ENCODE measurements around the gene SLC5A7.

DNA sequence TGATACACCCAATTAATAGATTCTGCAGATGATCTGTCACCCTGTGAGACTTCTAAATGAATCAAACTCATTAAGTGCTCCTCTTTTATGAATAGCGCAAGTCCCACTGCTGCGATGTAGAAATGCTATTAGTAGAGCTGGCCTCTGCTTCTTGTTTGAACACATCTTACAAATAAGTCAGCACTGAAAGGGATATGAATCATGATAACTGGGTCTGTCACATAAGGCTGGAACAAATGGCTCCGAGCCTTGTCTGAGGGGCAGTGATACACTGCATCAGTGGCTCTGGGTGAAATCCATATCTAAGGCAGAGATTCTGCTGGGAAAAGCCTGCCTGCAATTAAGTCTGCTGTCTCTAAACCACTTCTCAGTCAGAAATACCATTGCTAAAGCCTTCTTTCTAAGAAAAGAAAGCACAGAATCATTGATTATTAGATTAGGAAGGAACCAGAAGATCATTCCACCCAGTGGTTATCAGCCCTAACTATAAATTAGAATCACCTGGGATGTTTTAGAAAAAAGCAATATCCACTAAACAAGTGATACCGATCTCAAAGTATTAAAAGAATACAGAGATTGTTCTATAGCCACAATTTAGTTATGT lies 75.2 kb downstream of the SLC5A7 start:
- TF ChIP-seq, protein P1, sequence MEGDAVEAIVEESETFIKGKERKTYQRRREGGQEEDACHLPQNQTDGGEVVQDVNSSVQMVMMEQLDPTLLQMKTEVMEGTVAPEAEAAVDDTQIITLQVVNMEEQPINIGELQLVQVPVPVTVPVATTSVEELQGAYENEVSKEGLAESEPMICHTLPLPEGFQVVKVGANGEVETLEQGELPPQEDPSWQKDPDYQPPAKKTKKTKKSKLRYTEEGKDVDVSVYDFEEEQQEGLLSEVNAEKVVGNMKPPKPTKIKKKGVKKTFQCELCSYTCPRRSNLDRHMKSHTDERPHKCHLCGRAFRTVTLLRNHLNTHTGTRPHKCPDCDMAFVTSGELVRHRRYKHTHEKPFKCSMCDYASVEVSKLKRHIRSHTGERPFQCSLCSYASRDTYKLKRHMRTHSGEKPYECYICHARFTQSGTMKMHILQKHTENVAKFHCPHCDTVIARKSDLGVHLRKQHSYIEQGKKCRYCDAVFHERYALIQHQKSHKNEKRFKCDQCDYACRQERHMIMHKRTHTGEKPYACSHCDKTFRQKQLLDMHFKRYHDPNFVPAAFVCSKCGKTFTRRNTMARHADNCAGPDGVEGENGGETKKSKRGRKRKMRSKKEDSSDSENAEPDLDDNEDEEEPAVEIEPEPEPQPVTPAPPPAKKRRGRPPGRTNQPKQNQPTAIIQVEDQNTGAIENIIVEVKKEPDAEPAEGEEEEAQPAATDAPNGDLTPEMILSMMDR (IDR thresholded peaks at IDR 0.05) = no peak
- no peak for TF ChIP-seq POLR2A (IDR thresholded peaks at IDR 0.05)

Data from uterus (tissue), 2 donors.